Stimulated activated CD8-positive, alpha-beta memory T cell treated with anti-CD3 and anti-CD28 coated beads, Interleukin-7, amount 100 ng/mL, for 24 hours (primary cell): ENCODE measurements around the gene RBPJL.
A peak's percentile ranks its signal among the peaks of the same experiment; 100 is the strongest.

Experiments used
- DNase-seq: peaks from one replicate; pipeline ENCODE4 v3.0.0-alpha.2; 2020; ENCODE audit warnings: low read depth

Gene RBPJL

DNA sequence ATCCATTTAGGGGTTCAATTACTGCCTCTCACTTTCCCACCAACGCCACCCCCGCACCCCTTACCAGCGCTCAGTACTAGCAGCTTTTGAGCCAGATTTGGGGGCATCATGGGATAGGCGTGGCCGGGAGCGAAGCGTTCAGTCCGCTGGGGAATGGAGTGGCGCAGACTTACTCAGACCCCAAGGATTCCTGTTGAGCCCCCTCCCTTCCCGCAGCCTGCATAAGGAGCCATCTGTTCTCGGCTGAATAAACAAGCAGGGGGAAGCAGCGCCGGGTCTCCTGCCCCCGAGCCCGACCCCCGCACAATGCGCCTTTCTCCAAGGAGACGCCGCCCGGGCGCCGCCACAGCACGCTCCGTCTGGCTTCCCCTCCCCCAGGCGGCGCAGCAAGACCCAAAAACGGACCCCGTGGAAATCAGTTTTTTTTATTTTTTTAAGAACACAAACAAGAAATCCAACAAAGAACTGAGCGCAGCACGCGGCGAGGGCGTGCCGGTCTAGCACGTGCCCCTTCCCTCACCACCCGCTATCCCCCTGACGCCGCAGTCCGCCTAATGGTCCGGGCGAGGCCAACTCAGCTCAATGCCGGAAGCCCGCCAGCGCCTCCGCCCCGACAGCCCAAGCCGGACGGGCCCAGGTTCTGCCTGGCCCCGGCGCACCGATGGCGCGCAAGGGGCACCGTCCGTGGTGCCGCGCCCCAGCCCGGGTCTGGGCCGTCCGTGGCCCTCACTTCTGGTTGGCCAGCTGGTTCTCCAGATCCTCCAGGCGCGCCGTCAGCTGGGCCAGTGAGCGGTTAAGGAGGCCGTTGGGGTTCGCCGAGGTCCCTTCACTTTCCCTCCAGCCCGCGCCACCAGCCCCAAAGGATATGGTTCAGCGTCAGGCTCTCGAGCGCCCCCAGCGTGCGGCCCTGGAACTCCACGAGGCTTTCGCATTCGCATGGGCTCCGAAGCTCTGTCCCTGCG is 13.3 kb upstream of the RBPJL start:
- DNase-seq = peak; percentile 77

DNA sequence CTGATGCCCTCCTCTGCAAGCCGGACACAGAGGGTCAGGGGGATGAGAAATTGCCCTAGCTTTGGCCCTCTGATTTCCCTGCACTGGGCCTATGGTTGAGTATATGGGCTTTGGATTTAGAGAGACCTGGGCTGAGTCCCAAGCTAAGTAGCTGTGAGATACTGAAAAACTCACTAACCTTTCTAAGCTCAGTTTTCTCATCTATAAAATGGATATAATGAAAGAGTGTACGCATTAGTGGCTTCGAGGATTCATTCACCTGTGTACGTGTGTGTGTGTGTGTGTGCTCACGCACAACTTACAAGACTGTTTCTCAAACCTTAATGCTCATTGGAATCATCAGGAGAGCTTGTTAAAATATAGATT is 12.7 kb upstream of the RBPJL start:
- DNase-seq = no peak

DNA sequence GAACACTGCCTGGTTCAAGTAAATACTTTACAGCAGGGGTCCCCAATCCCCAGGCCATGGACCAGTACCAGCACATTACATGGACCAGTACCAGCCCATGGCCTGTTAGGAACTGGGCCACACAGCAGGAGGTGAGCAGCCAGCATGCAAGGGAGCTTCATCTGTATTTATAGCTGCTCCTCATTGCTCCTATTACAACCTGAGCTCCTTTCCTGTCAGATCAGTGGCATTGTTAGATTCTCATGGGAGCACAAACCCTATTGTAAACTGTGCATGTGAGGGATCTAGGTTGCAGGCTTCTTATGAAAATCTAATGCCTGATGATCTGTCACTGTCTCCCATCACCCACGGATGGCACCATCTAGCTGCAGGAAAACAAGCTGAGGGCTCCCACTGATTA is 12.0 kb upstream of the RBPJL start:
- DNase-seq = no peak

GRCh38 chr20:45297786-45298497 is 8.7 kb upstream of the RBPJL start:
- no peak for DNase-seq

DNA sequence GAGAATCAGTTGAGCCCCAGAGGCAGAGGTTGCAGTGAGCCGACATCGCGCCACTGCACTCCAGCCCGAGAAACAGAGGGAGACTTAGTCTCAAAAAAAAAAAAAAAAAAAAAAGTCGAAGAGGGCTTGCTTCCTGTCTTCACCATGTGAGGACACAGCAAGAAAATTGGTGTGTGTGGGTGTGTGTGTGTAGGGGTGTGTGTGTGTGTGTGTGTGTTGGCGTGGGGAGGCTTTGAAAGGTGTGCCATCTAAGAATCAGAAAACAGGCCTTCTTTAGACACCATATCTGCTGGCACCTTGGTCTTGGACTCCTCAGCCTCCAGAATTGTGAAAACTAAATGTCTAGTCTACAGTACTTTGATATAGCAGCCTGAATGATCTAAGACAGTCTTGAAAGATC is 6.9 kb upstream of the RBPJL start:
- DNase-seq = no peak

DNA sequence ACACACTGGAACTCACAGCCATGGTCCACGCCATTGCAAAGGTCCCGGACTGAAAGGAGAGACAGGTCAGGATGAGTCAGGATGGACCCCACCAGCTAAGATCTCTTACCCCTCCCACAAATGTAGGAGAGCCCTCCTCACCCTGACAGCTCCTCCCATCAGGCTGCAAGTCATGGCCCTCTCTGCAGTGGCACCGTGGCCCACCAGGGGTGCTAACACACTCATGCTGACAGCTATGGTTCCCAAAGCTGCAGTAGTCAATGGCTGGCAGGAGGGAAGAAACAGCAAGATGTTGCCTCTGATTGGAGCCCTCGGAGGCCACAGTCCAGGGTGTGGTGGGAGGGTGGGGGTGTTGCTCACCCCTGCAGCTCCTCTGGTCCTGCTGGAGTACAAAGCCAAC is 5.7 kb upstream of the RBPJL start:
- no peak for DNase-seq

GRCh38 chr20:45301824-45302271 is 4.8 kb upstream of the RBPJL start:
- DNase-seq = no peak

GRCh38 chr20:45303586-45304463 is 2.8 kb upstream of the RBPJL start:
- no peak for DNase-seq

GRCh38 chr20:45304464-45304999 is 2.1 kb upstream of the RBPJL start:
- DNase-seq = no peak

DNA sequence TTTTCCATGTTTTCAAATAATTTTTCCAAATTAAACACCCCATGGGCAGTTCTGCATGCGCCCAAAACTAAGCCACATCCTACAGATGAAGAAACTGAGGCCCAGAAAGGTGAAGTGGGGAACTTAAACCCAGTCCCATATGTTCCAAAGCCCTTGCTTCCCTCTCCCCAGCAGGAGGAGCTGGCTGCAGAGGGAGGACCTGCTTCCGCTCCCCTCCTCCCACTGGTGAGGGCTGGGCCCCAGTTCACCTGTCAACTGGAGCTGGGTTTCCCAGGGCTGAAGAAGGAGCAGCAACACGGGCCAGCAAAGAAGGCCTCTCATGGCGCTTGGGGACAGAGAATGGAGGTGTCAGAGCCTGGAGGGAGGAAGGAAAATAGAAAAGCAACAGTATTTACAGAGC is 1.4 kb upstream of the RBPJL start:
- DNase-seq = no peak

DNA sequence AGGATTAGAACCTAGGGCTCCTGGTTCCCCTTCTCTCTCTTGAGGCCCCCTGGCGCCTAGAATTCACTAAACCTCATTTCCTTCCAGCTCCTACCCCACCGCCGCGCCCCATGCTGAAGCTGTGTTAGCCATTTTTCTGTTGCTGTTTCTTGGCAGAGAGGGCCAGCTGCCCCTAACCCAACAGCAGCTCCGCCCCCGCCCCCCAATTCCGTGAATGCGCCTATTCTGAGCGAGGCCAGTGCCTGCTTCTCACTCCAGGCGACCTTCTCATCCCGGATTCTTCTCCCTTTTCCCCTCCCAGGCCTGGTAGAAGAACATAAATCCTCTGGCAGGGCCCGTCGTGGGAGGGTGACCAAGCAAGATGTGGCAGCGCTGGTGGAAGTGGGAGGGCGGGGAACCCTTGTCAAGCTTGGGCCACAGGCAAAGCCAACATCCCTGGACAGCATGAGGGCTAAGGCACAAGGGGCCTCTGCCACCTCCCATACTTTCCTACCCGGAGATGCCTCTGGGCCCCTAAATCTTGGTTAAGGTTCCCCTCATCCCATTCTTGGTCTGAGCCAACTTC is 518 bp downstream of the RBPJL start:
- DNase-seq = no peak

DNA sequence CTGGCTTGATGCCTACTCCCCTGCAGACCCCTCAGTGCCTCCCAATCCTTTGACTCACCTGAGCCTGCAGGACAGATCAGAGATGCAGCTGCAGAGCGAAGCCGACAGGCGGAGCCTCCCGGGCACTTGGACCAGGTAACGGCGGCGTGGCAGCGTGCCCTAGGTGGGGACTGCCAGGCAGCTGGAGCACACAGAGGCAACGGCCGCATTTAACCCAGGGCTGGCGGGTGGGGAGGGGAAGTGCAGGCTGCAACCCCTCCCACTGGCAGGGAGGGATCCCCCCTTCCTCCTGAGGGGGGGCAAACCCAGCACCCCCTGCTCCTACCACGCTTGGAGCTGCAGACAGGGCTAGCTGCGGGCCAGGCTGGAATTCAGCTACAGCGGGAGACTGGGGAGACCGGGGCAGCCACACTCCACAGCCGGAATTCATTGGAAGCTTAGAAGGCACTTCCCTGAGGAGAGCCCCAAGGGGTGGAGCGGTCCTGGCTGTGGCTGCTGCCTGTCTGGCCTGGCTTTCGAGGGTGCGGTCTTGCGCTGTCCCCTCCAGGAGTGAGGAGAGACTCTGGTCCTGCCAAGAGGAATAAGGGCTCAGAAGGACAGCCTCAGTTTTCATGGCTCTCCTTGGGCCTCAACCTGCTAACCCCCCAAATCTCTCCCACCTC is 1.6 kb downstream of the RBPJL start, which contains the start of gene MATN4:
MATN4 (minus strand) TSS at position 183 of the 662 bp plus-strand sequence. CDS start 2,717 bp downstream, outside the sequence.
- DNase-seq = no peak

GRCh38 chr20:45309075-45309474 is 2.4 kb downstream of the RBPJL start:
- DNase-seq = no peak

- peak; percentile 44 for DNase-seq
These were observed 5.1 kb downstream of the RBPJL start for GRCh38 chr20:45311589-45312211.

DNA sequence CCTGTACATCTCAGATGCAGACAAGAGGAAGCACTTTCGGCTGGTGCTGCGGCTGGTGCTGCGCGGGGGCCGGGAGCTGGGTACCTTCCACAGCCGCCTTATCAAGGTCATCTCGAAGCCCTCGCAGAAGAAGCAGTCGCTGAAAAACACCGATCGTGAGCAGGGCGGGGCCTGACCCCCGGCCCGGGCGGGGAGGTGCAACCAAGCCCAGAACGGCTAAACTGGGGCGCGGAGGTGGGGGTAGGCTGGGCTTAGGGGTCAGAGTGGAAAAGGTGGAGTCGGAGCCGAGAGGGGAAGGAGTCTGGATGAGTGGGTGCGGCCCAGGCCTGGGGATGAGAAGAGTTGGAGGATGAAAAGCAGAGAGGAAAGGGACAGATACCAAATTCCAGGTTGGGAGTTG is 5.6 kb downstream of the RBPJL start:
- no peak for DNase-seq

- no peak for DNase-seq
These were observed 6.5 kb downstream of the RBPJL start for GRCh38 chr20:45313065-45313695.

- no peak for DNase-seq
These were observed 7.3 kb downstream of the RBPJL start for GRCh38 chr20:45313943-45314342.

DNA sequence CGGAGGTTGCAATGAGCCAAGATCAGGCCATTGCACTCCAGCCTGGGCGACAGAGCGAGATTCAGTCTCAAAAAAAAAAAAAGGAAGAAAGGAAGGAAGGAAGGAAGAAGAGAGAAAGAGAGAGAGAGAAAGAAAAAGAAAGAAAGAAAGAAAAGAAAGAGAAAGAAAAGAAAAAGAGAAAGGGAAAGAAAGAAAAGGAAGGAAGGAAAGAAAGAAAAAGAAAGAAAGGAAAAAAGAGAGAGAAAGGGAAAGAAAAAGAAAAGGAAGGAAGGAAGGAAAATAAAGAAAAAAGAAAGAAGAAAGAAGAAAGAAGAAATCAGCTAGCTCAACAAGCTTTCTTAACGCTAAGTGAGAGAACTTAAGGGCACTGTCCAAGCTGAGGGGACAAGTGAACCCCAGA is 9.0 kb downstream of the RBPJL start:
- no peak for DNase-seq

GRCh38 chr20:45316150-45317080 is 9.8 kb downstream of the RBPJL start:
- no peak for DNase-seq
